C4-2B (cell line): ENCODE results near the gene FAM20A.

Experiments used
- H3K27ac ChIP-seq: fragments of 450-650 bp; 2 replicates; pipeline ENCODE4 v1.5.1; 2017
- CTCF ChIP-seq: fragments of 450-650 bp; conservative IDR thresholded peaks from 2 replicates; pipeline ENCODE4 v1.5.1; 2017; ENCODE audit warnings: mild to moderate bottlenecking
- ZFX ChIP-seq: fragments of 450-650 bp; IDR thresholded peaks from 2 replicates; pipeline ENCODE4 v1.6.1; 2017

Gene FAM20A

GRCh38 chr17:68570526-68570925 is 30.6 kb downstream of the FAM20A start:
- TF ChIP-seq ZFX: no peak
- no peak for TF ChIP-seq CTCF

GRCh38 chr17:68569346-68569745 is 31.8 kb downstream of the FAM20A start:
- H3K27ac ChIP-seq: no peak overlapping the region
- no peak for TF ChIP-seq ZFX
- TF ChIP-seq CTCF: no peak

More at GRCh38 chr17:68570526-68570925, 30.6 kb downstream of the FAM20A start:
- H3K27ac ChIP-seq: no peak overlapping the region

GRCh38 chr17:68568581-68568980 is 32.6 kb downstream of the FAM20A start:
- no peak for TF ChIP-seq ZFX
- no peak for TF ChIP-seq CTCF
- no peak overlapping the region for H3K27ac ChIP-seq

- TF ChIP-seq CTCF (no peak), ZFX (no peak)
- no peak overlapping the region for H3K27ac ChIP-seq
Measured at GRCh38 chr17:68567581-68567980, 33.6 kb downstream of the FAM20A start.

- no peak overlapping the region for H3K27ac ChIP-seq
Measured at GRCh38 chr17:68567035-68567434, 34.1 kb downstream of the FAM20A start.

GRCh38 chr17:68566442-68566738 is 34.8 kb downstream of the FAM20A start:
- H3K27ac ChIP-seq: no peak overlapping the region
- no peak for TF ChIP-seq ZFX
- TF ChIP-seq CTCF: no peak

More at GRCh38 chr17:68567035-68567434, 34.1 kb downstream of the FAM20A start:
- TF ChIP-seq CTCF: no peak
- no peak for TF ChIP-seq ZFX

GRCh38 chr17:68565661-68566441 is 35.3 kb downstream of the FAM20A start:
- no peak for TF ChIP-seq CTCF
- TF ChIP-seq ZFX: no peak
- H3K27ac ChIP-seq: no peak overlapping the region
